Heart right ventricle (tissue), 16 donors: ENCODE measurements around the gene ABI1. TPM values are rescaled to one million over a fixed set of nuclear protein-coding genes. Genes with fewer than 3 reads are reported as not detected.

Experiments
- ATAC-seq, 8 donors: fragments of 200-7000 bp; cut with Tn5 transposase; one replicate each; pipeline ENCODE4 v1.9.1; 2020; ENCODE audit warnings: mild to moderate bottlenecking in 8 of 8, moderate library complexity in 8 of 8, moderate number of reproducible peaks in 1 of 8
- DNase-seq, 2 donors: peaks; one replicate each; pipeline ENCODE4 v3.0.0-alpha.2; 2020
- H3K27ac ChIP-seq, 10 donors: fragments of 200-600 bp; sonication (generic) in 2 of 10; one replicate each; pipeline versions ENCODE4 v1.5.0 to v1.8.0; 2020 to 2022; ENCODE audit warnings: mild to moderate bottlenecking in 3 of 10
- H3K27me3 ChIP-seq, 7 donors: fragments of 200-600 bp; one replicate each; pipeline ENCODE4 v1.8.0; 2021 to 2022; ENCODE audit warnings: mild to moderate bottlenecking in 2 of 7
- H3K36me3 ChIP-seq, 9 donors: fragments of 200-600 bp; sonication (generic) in 1 of 9; one replicate each; pipeline versions ENCODE4 v1.5.0 to v1.8.0; 2020 to 2022; ENCODE audit warnings: mild to moderate bottlenecking in 2 of 9
- H3K4me1 ChIP-seq, 9 donors: fragments of 200-600 bp; sonication (generic) in 1 of 9; one replicate each; pipeline versions ENCODE4 v1.5.0 to v1.8.0; 2020 to 2022; ENCODE audit warnings: mild to moderate bottlenecking in 4 of 9
- H3K4me3 ChIP-seq, 10 donors: fragments of 200-600 bp; sonication (generic) in 2 of 10; one replicate each; pipeline versions ENCODE4 v1.5.0 to v1.8.0; 2020 to 2022; ENCODE audit warnings: mild to moderate bottlenecking in 7 of 10, moderate library complexity in 2 of 10
- H3K9me3 ChIP-seq, 11 donors: fragments of 200-600 bp in 10 of 11; sonication (generic) in 2 of 11; one replicate each; pipeline versions ENCODE4 v1.5.0 to v1.8.0; 2013 to 2022; ENCODE audit warnings: mild to moderate bottlenecking in 2 of 11, control low read depth in 1 of 11, moderate library complexity in 1 of 11
- WGBS, 2 donors: extraction: QIAGEN DNeasy Blood & Tissue Kit; methylation state at CpG; one replicate each; pipeline ENCODE4 v1.1.7; 2013; ENCODE audit warnings: inconsistent platforms in 1 of 2; 5-methylcytosine and 5-hydroxymethylcytosine counted together
- intact Hi-C, 10 donors: fragments of 100-400 bp; cut with DNase I; formaldehyde crosslinking; loops; one replicate each; pipeline versions ENCODE4 v1.11.1 to v1.14.2; 2022
- polyA plus RNA-seq, 2 donors: library from polyadenylated mRNA; stranded (reverse); fragments of 200-250 nt; gene quantifications; one replicate each; pipeline ENCODE4 v1.2.3, GENCODE V29; 2013
- total RNA-seq, 10 donors: library from RNA; stranded (reverse); fragmentation: NEBNext Ultra II Directional in 3 of 10; extraction: Animal tissue kit (Norgen Biotek cat#: 25700) in 3 of 10; gene quantifications; one replicate each; pipeline versions ENCODE4 v1.2.1 to v1.2.4, GENCODE V29; 2021 to 2023
- TF ChIP-seq, protein P1 (sequence below), 9 donors: fragments of 200-600 bp; sonication (generic) in 2 of 9; IDR thresholded peaks; one replicate each; pipeline versions ENCODE4 v1.5.0 to v1.8.0; 2021 to 2022; ENCODE audit warnings: antibody characterized with exemption in 9 of 9, mild to moderate bottlenecking in 5 of 9, moderate library complexity in 1 of 9
- donor health status: Arrhythmogenic right ventricular cardiomyopathy.
- donor health status: ischemic (EF 13 %, LVEDD 7.1; RV severe dilation, severe dysfunction).
- donor health status: healthy with polysubstance abuse.
- donor health status: DM: no; HTN: yes; CAD: no.
- donor health status: DM: no; HTN: no; CAD: no.
- donor health status: ischemic (EF 25% LVEDD 6.9; RV normal size, moderate dysfunction).
- donor health status: ischemic (EF 25% LVEDD 5.7; RV mildly dilated, moderate dysfunction).
- donor health status: healthy.
- donor health status: DM: yes; HTN: yes; CAD: no.
- donor health status: Ischemic cardiomyopathy.
- donor health status: ischemic (EF 35%, LVEDD 5.7; RV mildly dilated, moderate dysfunction).
- donor health status: nonischemic (EF 11% LVEDD 7.7; RV severe dilation, severe dysfunction).
- donor health status: DM: yes; HTN: yes; CAD: no.
- donor health status: PGD.
- donor health status: ischemic (EF 29% LVEDD 5.4; RV normal size, mild dysfunction).
- donor health status: nonischemic (EF 23%, LVEDD 6.1; RV moderate dilation, normal function).

The ABI1 gene
- total and polyA plus RNA-seq, 12 donors: 14.6 to 39.3 (median 27.6) TPM

DNA sequence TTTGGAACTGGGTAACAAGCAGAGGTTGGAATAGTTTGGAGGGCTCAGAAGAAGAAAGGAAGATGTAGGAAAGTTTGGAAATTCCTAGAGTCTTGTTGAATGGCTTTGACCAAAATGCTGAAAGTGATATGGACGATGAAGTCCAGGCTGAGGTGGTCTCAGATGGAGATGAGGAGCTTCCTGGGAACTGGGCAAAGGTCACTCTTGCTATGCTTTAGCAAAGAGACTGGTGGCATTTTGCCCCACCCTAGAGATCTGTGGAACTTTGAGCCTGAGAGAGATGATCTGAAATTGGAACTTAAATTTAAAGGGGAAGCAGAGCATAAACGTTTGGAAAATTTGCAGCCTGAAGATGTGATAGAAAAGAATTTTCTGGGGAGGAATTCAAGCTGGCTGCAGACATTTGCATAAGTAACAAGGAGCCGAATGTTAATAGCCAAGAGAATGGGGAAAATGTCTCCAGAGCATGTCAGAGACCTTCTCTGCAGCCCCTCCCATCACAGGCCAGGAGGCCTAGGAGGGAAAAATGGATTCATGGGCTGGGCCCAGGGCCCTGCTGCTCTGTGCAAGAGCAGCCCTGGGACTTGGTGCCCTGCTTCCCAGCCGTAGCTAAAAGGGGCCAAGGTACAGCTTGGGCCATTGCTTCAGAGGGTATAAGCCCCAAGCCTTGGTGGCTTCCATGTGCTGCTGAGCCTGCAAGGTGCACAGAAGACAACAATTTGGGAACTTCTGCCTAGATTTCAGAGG lies 159.7 kb downstream of the ABI1 start:
- H3K36me3 ChIP-seq: peaks cover 0 to 28% (median 0%) of the 10 kb centered on the region in 9 donors
- H3K9me3 ChIP-seq: no peaks in the 10 kb centered on the region
- TF ChIP-seq, protein P1, sequence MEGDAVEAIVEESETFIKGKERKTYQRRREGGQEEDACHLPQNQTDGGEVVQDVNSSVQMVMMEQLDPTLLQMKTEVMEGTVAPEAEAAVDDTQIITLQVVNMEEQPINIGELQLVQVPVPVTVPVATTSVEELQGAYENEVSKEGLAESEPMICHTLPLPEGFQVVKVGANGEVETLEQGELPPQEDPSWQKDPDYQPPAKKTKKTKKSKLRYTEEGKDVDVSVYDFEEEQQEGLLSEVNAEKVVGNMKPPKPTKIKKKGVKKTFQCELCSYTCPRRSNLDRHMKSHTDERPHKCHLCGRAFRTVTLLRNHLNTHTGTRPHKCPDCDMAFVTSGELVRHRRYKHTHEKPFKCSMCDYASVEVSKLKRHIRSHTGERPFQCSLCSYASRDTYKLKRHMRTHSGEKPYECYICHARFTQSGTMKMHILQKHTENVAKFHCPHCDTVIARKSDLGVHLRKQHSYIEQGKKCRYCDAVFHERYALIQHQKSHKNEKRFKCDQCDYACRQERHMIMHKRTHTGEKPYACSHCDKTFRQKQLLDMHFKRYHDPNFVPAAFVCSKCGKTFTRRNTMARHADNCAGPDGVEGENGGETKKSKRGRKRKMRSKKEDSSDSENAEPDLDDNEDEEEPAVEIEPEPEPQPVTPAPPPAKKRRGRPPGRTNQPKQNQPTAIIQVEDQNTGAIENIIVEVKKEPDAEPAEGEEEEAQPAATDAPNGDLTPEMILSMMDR (IDR thresholded peaks at IDR 0.05): no peak
- H3K27ac ChIP-seq: no peak overlapping the region
- intact Hi-C loops: no loop called here
- ATAC-seq (no peak), DNase-seq (no peak)
- peaks cover 0 to 19% (median 16%) of the 10 kb centered on the region in 9 donors for H3K4me1 ChIP-seq
- H3K27me3 ChIP-seq: no peaks in the 10 kb centered on the region
- WGBS, 2 donors: 73 to 78% methylated on average over 4 of the region's 4 CpGs
- H3K4me3 ChIP-seq: no peak overlapping the region

DNA sequence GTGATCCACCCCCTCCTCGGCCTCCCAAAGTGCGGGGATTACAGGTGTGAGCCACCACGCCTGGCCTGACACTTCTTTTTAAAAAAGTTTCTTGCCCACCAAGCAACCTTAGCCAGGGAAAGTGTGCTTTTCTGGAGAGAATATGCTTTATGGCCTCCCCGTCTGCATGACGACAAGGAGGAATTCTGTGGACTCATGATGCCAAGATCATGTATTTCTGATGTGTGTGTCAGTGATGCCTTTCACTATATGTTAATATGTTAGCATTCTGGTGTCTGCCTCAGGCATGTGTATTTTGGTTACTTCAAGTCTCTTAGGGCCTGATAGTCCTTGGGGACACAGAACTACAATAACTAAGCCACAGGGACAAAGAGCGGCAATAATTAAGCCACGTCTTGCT lies 161.1 kb downstream of the ABI1 start:
- H3K27me3 ChIP-seq: no peaks in the 10 kb centered on the region
- H3K4me3 ChIP-seq: no peak overlapping the region
- peaks cover 0 to 14% (median 0%) of the 10 kb centered on the region in 9 donors for H3K36me3 ChIP-seq
- 96 to 98% methylated on average over 7 of the region's 7 CpGs for WGBS, 2 donors
- no peaks in the 10 kb centered on the region for H3K9me3 ChIP-seq
- intact Hi-C loops: loop anchor here in 1 of 10 donors (10.0 kb wide), 1 partner anchor 165 kb away; the partner anchor contains the start of gene ABI1
- peaks cover 0 to 19% (median 16%) of the 10 kb centered on the region in 9 donors for H3K4me1 ChIP-seq
- DNase-seq: no peak
- no peak overlapping the region for H3K27ac ChIP-seq
- TF ChIP-seq, protein P1 (IDR thresholded peaks at IDR 0.05): no peak
- no peak for ATAC-seq

DNA sequence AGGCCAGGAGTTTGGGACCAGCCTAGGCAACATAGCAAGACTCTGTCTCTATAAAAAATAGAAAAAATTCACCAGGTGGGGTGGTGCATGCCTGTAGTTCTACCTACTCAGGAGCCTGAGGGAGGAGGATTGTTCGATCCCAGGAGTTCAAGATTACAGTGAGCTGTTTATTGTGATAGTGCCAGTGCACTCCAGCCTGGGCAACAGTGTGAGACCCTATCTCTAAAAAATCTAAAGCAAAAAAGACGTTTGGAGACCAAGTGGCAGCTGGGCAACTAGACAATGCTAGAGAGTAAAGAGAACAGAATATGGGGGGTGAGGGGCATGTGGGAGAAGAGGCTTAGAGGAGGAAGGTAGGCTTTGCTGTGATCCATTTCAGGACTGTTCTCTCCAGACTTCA lies 161.8 kb downstream of the ABI1 start:
- Histone ChIP-seq H3K36me3 (peaks cover 0 to 11% (median 0%) of the 10 kb centered on the region in 9 donors), H3K27me3 (peaks cover 0 to 3% (median 0%) of the 10 kb centered on the region in 7 donors), H3K9me3 (no peaks in the 10 kb centered on the region), H3K27ac (no peak overlapping the region), H3K4me1 (peaks cover 0 to 19% (median 16%) of the 10 kb centered on the region in 9 donors), H3K4me3 (peak overlapping the region in 4 of 10 donors; percentile 75 to 97 (median 90))
- no peak for DNase-seq
- no peak for ATAC-seq
- 86 to 88% methylated on average over 2 of the region's 2 CpGs for WGBS, 2 donors
- TF ChIP-seq, protein P1 (IDR thresholded peaks at IDR 0.05): no peak
- intact Hi-C loops: loop anchor here in 1 of 10 donors (10.0 kb wide), 1 partner anchor 166 kb away; the partner anchor contains the start of gene ABI1

DNA sequence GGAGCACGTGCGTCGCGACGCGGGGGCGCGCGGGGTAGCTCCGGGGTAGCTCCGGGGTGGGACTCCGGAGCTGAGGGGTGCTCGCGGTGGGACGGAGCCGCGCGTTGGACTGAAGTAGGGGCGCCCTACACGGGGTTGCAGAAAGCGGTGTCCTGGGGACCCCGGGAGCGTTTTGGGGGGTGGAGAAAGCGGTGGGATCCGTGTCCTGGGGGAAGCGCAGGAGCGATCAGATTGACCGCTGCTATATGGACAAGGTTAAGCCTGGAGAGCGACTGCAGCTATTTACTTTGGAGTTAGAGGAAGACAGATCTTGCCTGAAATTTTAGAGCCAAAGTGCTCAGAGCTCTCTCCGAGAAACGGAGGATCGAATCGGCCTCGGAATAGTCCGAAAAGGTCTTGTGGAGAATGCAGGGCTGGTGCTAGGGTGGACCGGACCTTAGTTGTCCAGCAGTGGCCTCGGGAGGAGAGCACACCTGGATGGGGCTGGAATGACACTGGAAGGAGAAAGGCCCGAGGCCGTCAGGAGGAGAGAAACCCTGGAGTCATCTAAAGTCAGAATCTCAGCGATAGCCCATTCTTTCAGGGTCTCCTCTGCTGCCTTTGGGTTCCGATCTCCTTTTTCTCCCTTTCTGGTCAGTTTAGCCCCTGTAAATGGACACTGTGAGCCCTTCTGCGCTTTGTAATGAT lies 162.7 kb downstream of the ABI1 start:
- intact Hi-C loops: loop anchor here in 1 of 10 donors (10.0 kb wide), 1 partner anchor 167 kb away; the partner anchor contains the start of gene ABI1
- Histone ChIP-seq H3K4me3 (peak overlapping the region; percentile 75 to 97 (median 86)), H3K27ac (peak overlapping the region in 9 of 10 donors; percentile 93 to 99 (median 98)), H3K4me1 (peaks cover 0 to 19% (median 16%) of the 10 kb centered on the region in 9 donors), H3K9me3 (no peaks in the 10 kb centered on the region), H3K36me3 (peaks cover 0 to 11% (median 0%) of the 10 kb centered on the region in 9 donors), H3K27me3 (peaks cover 0 to 11% (median 5%) of the 10 kb centered on the region in 7 donors)
- WGBS, 2 donors: 2% methylated on average over 42 of the region's 42 CpGs
- DNase-seq: no peak
- TF ChIP-seq, protein P1 (IDR thresholded peaks at IDR 0.05): no peak
- ATAC-seq: peak in 1 of 8 donors; percentile 9
